ENCODE results near the gene CUTA. TPM values are rescaled to one million over a fixed set of nuclear protein-coding genes. Genes with fewer than 3 reads are reported as not detected.

The CUTA gene
- total and polyA plus RNA-seq, 8 donors, result 12.8 to 233 (median 133) TPM

DNA sequence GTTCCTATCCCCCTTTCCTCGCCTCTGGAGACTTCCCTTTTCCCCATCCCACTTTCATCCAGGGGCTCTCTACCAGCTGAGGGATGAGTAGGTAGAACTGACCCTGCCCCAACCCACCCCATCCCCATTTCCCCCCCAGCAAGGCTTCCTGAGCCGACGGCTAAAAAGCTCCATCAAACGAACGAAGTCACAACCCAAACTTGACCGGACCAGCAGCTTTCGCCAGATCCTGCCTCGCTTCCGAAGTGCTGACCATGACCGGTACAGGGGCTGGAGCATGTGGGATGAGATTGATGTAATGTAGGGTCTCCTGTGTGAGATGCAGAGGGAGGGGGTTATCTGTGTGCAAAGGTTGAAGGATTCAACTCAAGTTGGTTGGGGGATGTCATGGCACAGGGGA is 14.6 kb upstream of the CUTA start:
- H3K4me1 ChIP-seq, result peaks cover 18 to 64% (median 41%) of the 10 kb centered on the region in 4 donors
- peaks cover 16 to 37% (median 27%) of the 10 kb centered on the region in 4 donors for H3K36me3 ChIP-seq
- H3K4me3 ChIP-seq, result no peak overlapping the region
- intact Hi-C loops (cut with DNase I; ENCODE audit: low total_unique reads), result no loop called here
- DNase-seq, result no peak
- H3K9me3 ChIP-seq, result no peaks in the 10 kb centered on the region
- H3K27ac ChIP-seq, result peak overlapping the region in 2 of 5 donors; percentile 46 to 82
- H3K27me3 ChIP-seq, result no peaks in the 10 kb centered on the region
- 70 to 87% (median 75%) methylated on average over 10 of the region's 10 CpGs for WGBS, 5 donors
- TF ChIP-seq POLR2AphosphoS5 (IDR thresholded peaks at IDR 0.05) (no peak), POLR2A (IDR thresholded peaks at IDR 0.05) (no peak)

GRCh38 chr6:33431880-33432541 is 14.1 kb upstream of the CUTA start:
- H3K4me3 ChIP-seq, result no peak overlapping the region
- DNase-seq, result peak in 1 of 2 donors; percentile 55
- intact Hi-C loops (cut with DNase I; ENCODE audit: low total_unique reads), result no loop called here
- H3K27me3 ChIP-seq, result no peaks in the 10 kb centered on the region
- TF ChIP-seq CTCF (IDR thresholded peaks at IDR 0.05) (no peak), POLR2AphosphoS5 (IDR thresholded peaks at IDR 0.05) (no peak), EP300 (IDR thresholded peaks at IDR 0.05) (no peak), POLR2A (IDR thresholded peaks at IDR 0.05) (no peak)
- no peaks in the 10 kb centered on the region for H3K9me3 ChIP-seq
- WGBS, 5 donors, result 59 to 71% (median 60%) methylated on average over 11 to 12 of the region's 12 CpGs
- peak overlapping the region in 2 of 5 donors; percentile 65 to 82 for H3K27ac ChIP-seq
- H3K36me3 ChIP-seq, result peaks cover 15 to 31% (median 21%) of the 10 kb centered on the region in 4 donors
- H3K4me1 ChIP-seq, result peaks cover 23 to 70% (median 46%) of the 10 kb centered on the region in 4 donors

DNA sequence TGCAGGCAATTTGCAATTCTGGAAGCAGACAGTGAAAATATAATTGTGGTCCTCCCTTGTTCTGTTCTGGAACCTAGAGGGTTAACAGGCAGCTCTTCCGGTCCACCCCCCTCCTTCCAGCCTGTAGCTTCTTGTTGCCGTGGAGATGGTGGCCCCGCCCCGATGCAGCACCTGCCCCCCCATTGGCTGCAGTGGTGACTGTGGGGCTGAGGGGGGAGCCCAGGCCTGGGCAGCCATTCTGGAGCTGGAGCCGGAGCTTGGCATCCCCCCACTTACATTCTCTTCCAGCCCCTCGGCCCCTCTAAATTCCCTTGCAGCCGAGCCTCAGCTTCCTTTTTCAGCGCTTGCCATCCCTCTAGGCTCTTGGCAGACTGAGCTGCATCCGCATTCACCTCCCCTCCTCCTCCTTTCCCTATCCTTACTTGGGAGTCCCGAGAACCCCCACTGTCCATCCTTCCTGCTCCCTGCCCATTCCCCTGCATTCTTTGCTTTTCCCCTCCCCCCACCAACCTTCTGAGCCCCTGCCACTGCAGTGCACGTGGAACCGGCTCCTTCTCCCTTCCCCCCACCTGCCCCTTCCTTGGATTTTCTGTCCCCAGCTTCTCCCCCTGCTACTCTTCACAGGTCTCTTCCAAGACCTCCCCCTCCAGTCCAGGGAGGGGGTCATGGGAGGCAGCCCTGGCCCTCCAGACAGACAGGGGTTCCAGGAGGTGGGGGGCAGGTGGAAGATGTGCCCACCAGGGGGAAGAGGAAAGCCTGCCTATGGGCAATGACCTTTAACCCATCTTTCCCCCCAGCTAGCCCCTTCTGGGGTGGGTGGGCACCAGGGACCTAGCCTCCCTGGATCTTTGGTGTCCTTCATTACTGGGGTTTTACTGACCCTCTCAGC is 13.3 kb upstream of the CUTA start:
- Histone ChIP-seq H3K27me3 (no peaks in the 10 kb centered on the region), H3K4me1 (peaks cover 29 to 77% (median 54%) of the 10 kb centered on the region in 4 donors), H3K4me3 (peak overlapping the region; percentile 7 to 29 (median 20)), H3K27ac (peak overlapping the region in 2 of 5 donors; percentile 65 to 82), H3K36me3 (peaks cover 13 to 23% (median 13%) of the 10 kb centered on the region in 4 donors), H3K9me3 (no peaks in the 10 kb centered on the region)
- intact Hi-C loops (cut with DNase I; ENCODE audit: low total_unique reads), result no loop called here
- WGBS, 5 donors, result 12 to 24% (median 21%) methylated on average over 9 to 12 of the region's 12 CpGs
- peak; percentile 43 to 93 for DNase-seq
- TF ChIP-seq EP300 (IDR thresholded peaks at IDR 0.05) (no peak), POLR2A (IDR thresholded peaks at IDR 0.05) (no peak), POLR2AphosphoS5 (IDR thresholded peaks at IDR 0.05) (no peak), CTCF (IDR thresholded peaks at IDR 0.05) (no peak)

DNA sequence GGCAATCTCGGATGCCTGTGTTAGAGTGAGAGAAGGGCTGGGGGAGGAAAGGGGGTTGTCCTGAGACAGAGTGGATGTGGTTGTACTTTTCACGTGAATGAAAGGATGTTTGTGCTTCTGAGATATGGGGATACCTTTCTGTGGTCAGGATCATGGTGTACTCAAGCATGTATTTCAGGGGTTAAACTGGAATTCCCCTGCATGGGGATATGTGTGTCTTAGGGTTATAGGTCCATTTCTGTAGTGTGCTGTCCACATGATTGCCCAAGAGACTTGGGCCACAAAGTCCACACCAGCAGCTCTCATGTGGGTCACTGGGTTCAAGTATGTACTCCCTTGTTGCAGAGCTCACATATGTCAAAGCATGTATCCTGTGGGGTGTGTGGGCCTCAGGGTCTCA is 12.4 kb upstream of the CUTA start:
- Histone ChIP-seq H3K36me3 (peaks cover 4 to 14% (median 4%) of the 10 kb centered on the region in 4 donors), H3K27ac (peak overlapping the region in 2 of 5 donors; percentile 40 to 82), H3K4me1 (peaks cover 31 to 83% (median 59%) of the 10 kb centered on the region in 4 donors), H3K9me3 (no peaks in the 10 kb centered on the region), H3K4me3 (no peak overlapping the region), H3K27me3 (no peaks in the 10 kb centered on the region)
- no peak for DNase-seq
- TF ChIP-seq EP300 (IDR thresholded peaks at IDR 0.05) (no peak), CTCF (IDR thresholded peaks at IDR 0.05) (no peak), POLR2AphosphoS5 (IDR thresholded peaks at IDR 0.05) (no peak), POLR2A (IDR thresholded peaks at IDR 0.05) (no peak)
- intact Hi-C loops (cut with DNase I; ENCODE audit: low total_unique reads), result no loop called here
- 39 to 63% (median 58%) methylated on average over 2 of the region's 2 CpGs for WGBS, 5 donors
